ENCODE data around the gene LONP1.
A peak's percentile ranks its signal among the peaks of the same experiment; 100 is the strongest.

LONP1 gene

GRCh38 chr19:5678071-5678718 is 41.8 kb downstream of the LONP1 start:
- peak; percentile 62 for DNase-seq (ENCODE audit: low spot score)

GRCh38 chr19:5677580-5677979 is 42.4 kb downstream of the LONP1 start:
- DNase-seq (ENCODE audit: low spot score) = peak; percentile 51

GRCh38 chr19:5677136-5677535 is 42.8 kb downstream of the LONP1 start:
- DNase-seq (ENCODE audit: low spot score) = peak; percentile 52

GRCh38 chr19:5676772-5677105 is 43.2 kb downstream of the LONP1 start:
- peak; percentile 65 for DNase-seq (ENCODE audit: low spot score)

- no peak for DNase-seq (ENCODE audit: low spot score)
Observed at GRCh38 chr19:5676105-5676771, 43.7 kb downstream of the LONP1 start.

GRCh38 chr19:5674714-5675113 is 45.2 kb downstream of the LONP1 start:
- no peak for DNase-seq (ENCODE audit: low spot score)

GRCh38 chr19:5673752-5674151 is 46.2 kb downstream of the LONP1 start:
- DNase-seq (ENCODE audit: low spot score) = no peak

- DNase-seq (ENCODE audit: low spot score) = peak; percentile 41
Observed at GRCh38 chr19:5672708-5673459, 47.1 kb downstream of the LONP1 start.

GRCh38 chr19:5671600-5671999 is 48.3 kb downstream of the LONP1 start:
- DNase-seq (ENCODE audit: low spot score) = no peak

GRCh38 chr19:5669212-5669611 is 50.7 kb downstream of the LONP1 start:
- no peak for DNase-seq (ENCODE audit: low spot score)

GRCh38 chr19:5667751-5668271 is 52.1 kb downstream of the LONP1 start:
- DNase-seq (ENCODE audit: low spot score) = peak; percentile 58

GRCh38 chr19:5666921-5667610 is 52.9 kb downstream of the LONP1 start:
- DNase-seq (ENCODE audit: low spot score) = peak; percentile 59

- DNase-seq (ENCODE audit: low spot score) = no peak
Observed at GRCh38 chr19:5665781-5666513, 54.0 kb downstream of the LONP1 start.

GRCh38 chr19:5664515-5664914 is 55.4 kb downstream of the LONP1 start:
- no peak for DNase-seq (ENCODE audit: low spot score)

GRCh38 chr19:5663904-5664303 is 56.0 kb downstream of the LONP1 start:
- no peak for DNase-seq (ENCODE audit: low spot score)

GRCh38 chr19:5661483-5661882 is 58.5 kb downstream of the LONP1 start:
- DNase-seq (ENCODE audit: low spot score) = no peak

GRCh38 chr19:5655412-5655811 is 64.5 kb downstream of the LONP1 start:
- no peak for DNase-seq (ENCODE audit: low spot score)

- no peak for DNase-seq (ENCODE audit: low spot score)
Observed at GRCh38 chr19:5654931-5655330, 65.0 kb downstream of the LONP1 start.

GRCh38 chr19:5652261-5652660 is 67.7 kb downstream of the LONP1 start:
- DNase-seq (ENCODE audit: low spot score) = no peak

- no peak for DNase-seq (ENCODE audit: low spot score)
Observed at GRCh38 chr19:5651361-5651760, 68.6 kb downstream of the LONP1 start.

- DNase-seq (ENCODE audit: low spot score) = no peak
Observed at GRCh38 chr19:5648464-5648863, 71.5 kb downstream of the LONP1 start.

- no peak for DNase-seq (ENCODE audit: low spot score)
Observed at GRCh38 chr19:5646703-5647102, 73.2 kb downstream of the LONP1 start.
